ENCODE results near the gene GALR2. TPM values are rescaled to one million over a fixed set of nuclear protein-coding genes. Genes with fewer than 3 reads are reported as not detected.

GALR2 gene
- total and polyA plus RNA-seq, 9 of the 15 experiments (the other 6 are each of a cell fraction or from before 2014, with no cell fraction given), result 0.34 TPM; not detected in 8

- in situ Hi-C loops (cut with MboI), result no loop called here
- POLR2A ChIA-PET, result interaction anchor here (0.5 to 11.3 kb wide), 7 partner anchors 11 to 468 kb away, joined by 3 to 157 read pairs (median 3); no protein-coding TSS in a partner anchor
- WGBS (ENCODE audit: insufficient coverage, low coverage, missing lambda C conversion rate), result 20% methylated on average over 7 of the region's 9 CpGs
- ATAC-seq, result no peak
- peak in 1 of 4 experiments; percentile 4 for DNase-seq (ENCODE audit: extremely low read depth in 1 of 4, low spot score in 3 of 4)
- peaks cover 4% of the 10 kb centered on the region for H3K9me1 ChIP-seq (ENCODE audit: control insufficient read depth, insufficient read depth, low read length)
- H4K20me1 ChIP-seq (replicated peaks; ENCODE audit: control insufficient read depth, insufficient read depth, low read length), result no peaks in the 10 kb centered on the region
- H3K27ac ChIP-seq (ENCODE audit: extremely low read depth, low read depth, low read length), result no peak overlapping the region
- H2AFZ ChIP-seq (ENCODE audit: low read depth, low read length), result no peak overlapping the region
- intact Hi-C loops (cut with micrococcal nuclease), result loop anchor here (5.0 kb wide), 3 partner anchors 58 to 173 kb away; no protein-coding TSS in a partner anchor
- FAIRE-seq, result no peak
- no peak overlapping the region for H3K4me2 ChIP-seq (ENCODE audit: insufficient read depth, low read length)
- peaks cover 0 to 2% of the 10 kb centered on the region in 2 experiments; a peak in 1 of 5 replicates for H3K27me3 ChIP-seq (ENCODE audit: control insufficient read depth in 2 of 2, insufficient read depth in 2 of 2, low read length in 2 of 2)
- BruUV-seq (replicated peaks), result no TSS peak
- no peaks in the 10 kb centered on the region for H3K9me3 ChIP-seq (replicated peaks; ENCODE audit: control insufficient read depth, insufficient read depth, low read depth, low read length)
- H3K79me2 ChIP-seq (ENCODE audit: control insufficient read depth, insufficient read depth, low read length), result no peaks in the 10 kb centered on the region
- CTCF ChIA-PET (ENCODE audit: low intra/inter-chr PET ratio), result interaction anchor here (0.6 to 6.9 kb wide), 2 partner anchors 81 to 156 kb away, joined by 5 to 89 read pairs; no protein-coding TSS in a partner anchor
- no peak overlapping the region for H3K4me3 ChIP-seq
- peak overlapping the region in 1 of 2 experiments; percentile 57; a peak in 1 of 4 replicates for H3K9ac ChIP-seq (ENCODE audit: insufficient read depth in 1 of 2, low read depth in 2 of 2, low read length in 2 of 2)
- no peaks in the 10 kb centered on the region for H3K36me3 ChIP-seq (ENCODE audit: control insufficient read depth, insufficient read depth, low read length)
- H3K4me1 ChIP-seq (replicated peaks in 1 of 2; ENCODE audit: control insufficient read depth in 2 of 2, insufficient read depth in 2 of 2, low read length in 2 of 2), result peaks cover 5 to 21% of the 10 kb centered on the region in 2 experiments; a peak in 4 of 5 replicates
- TF ChIP-seq, protein P1, sequence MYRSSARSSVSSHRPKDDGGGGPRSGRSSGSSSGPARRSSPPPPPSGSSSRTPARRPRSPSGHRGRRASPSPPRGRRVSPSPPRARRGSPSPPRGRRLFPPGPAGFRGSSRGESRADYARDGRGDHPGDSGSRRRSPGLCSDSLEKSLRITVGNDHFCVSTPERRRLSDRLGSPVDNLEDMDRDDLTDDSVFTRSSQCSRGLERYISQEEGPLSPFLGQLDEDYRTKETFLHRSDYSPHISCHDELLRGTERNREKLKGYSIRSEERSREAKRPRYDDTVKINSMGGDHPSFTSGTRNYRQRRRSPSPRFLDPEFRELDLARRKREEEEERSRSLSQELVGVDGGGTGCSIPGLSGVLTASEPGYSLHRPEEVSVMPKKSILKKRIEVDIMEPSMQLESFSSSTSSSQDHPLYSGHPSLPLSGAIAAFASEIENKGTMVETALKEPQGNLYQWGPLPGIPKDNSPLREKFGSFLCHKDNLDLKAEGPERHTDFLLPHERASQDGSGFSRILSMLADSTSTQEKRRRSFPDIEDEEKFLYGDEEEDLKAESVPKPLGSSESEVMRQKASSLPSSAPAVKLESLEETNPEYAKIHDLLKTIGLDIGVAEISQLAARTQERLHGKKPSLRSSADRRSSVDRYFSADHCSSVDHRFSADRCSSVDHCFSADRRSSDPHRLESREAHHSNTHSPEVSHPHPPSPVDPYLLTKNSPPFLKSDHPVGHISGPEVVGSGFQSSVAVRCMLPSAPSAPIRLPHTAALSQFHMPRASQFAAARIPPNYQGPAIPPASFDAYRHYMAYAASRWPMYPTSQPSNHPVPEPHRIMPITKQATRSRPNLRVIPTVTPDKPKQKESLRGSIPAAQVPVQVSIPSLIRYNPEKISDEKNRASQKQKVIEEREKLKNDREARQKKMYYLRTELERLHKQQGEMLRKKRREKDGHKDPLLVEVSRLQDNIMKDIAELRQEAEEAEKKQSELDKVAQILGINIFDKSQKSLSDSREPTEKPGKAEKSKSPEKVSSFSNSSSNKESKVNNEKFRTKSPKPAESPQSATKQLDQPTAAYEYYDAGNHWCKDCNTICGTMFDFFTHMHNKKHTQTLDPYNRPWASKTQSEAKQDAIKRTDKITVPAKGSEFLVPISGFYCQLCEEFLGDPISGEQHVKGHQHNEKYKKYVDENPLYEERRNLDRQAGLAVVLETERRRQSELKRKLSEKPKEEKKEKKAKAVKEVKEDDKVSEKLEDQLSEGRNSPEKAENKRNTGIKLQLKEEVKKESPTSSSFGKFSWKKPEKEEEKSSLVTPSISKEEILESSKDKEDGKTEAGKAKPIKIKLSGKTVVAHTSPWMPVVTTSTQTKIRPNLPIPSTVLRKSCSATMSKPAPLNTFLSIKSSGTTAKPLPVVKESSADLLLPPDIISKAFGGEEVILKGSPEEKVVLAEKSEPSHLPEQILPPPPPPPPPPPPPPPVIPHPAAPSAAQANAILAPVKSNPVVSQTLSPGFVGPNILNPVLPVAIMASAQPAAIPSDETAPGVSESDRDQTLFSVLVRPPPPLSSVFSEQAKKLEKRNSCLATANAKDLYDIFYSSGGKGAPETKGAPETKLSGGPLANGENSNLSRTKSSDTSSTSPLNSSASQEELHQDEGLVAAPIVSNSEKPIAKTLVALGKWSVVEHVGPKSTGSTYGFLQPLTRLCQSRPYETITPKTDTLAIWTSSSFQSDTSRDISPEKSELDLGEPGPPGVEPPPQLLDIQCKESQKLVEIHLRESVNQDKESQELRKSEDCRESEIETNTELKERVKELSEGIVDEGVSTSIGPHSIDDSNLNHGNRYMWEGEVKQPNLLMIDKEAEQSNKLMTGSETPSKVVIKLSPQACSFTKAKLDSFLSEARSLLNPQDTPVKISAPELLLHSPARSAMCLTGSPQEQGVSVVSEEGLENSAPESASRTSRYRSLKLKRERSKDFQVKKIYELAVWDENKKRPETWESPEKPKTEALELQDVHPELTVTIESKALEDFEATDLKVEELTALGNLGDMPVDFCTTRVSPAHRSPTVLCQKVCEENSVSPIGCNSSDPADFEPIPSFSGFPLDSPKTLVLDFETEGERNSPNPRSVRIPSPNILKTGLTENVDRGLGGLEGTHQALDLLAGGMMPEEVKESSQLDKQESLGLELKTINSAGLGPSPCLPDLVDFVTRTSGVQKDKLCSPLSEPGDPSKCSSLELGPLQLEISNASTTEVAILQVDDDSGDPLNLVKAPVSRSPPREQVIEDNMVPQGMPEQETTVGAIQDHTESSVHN (IDR thresholded peaks at IDR 0.05; ENCODE audit: borderline replicate concordance in 1 of 2, low read depth in 1 of 2), result no peak
- TF ChIP-seq ZNF384 (IDR thresholded peaks at IDR 0.05; ENCODE audit: low read depth, low read length) (no peak), CCAR2 (IDR thresholded peaks at IDR 0.05; ENCODE audit: low read depth, low read length) (no peak), FOXJ2 (tag; IDR thresholded peaks at IDR 0.05) (no peak), HMG20B (CRISPR knock-in tag; IDR thresholded peaks at IDR 0.05) (no peak), ZNF507 (tag; conservative IDR thresholded peaks at IDR 0.05) (no peak), CTCFL (IDR thresholded peaks at IDR 0.05; ENCODE audit: borderline replicate concordance, insufficient read depth, low read depth, low read length, poor library complexity, severe bottlenecking) (no peak)
Observed at GRCh38 chr17:76123749-76124581, 49.4 kb downstream of the GALR2 start.

Data from K562 (cell line).